A673 (cell line): ENCODE results near the gene PPIG. TPM values are rescaled to one million over a fixed set of nuclear protein-coding genes. Genes with fewer than 3 reads are reported as not detected.
A peak's percentile ranks its signal among the peaks of the same experiment; 100 is the strongest.

Experiments used
- BruUV-seq: library from RNA; stranded (reverse); fragments of 400-500 nt; replicated peaks from 2 replicates; lab custom pipeline; 2021; lab: Mats Ljungman, UMichigan
- CTCF ChIA-PET: fragments of 300-600 bp; sonication (Branson Sonifier 250); formaldehyde crosslinking; loops from one replicate; lab custom pipeline; 2022; ENCODE audit warnings: antibody characterized with exemption; lab: Charles Lee
- POLR2A ChIA-PET: fragments of 300-600 bp; sonication (Branson Sonifier 250); formaldehyde crosslinking; loops from one replicate; lab custom pipeline; 2022; ENCODE audit warnings: antibody characterized with exemption; ENCODE audit not compliant: low non-redundant PET; lab: Charles Lee
- DNase-seq: peaks from one replicate; pipeline ENCODE4 v3.0.0-alpha.2; 2015; ENCODE audit warnings: low spot score
- H3K27ac ChIP-seq: fragments of 200-600 bp; sonication (generic); 2 replicates; pipeline ENCODE4 v1.5.1; 2016; ENCODE audit warnings: mixed run types, low read depth, mild to moderate bottlenecking, mixed read lengths, antibody characterized with exemption, low read length; ENCODE audit not compliant: poor library complexity, severe bottlenecking
- H3K27me3 ChIP-seq: fragments of 200-600 bp; sonication (generic); replicated peaks from 2 replicates; pipeline ENCODE4 v1.6.1; 2017; ENCODE audit warnings: mixed run types, low read depth, mild to moderate bottlenecking, mixed read lengths, antibody characterized with exemption, low read length; ENCODE audit not compliant: insufficient read depth, poor library complexity
- H3K36me3 ChIP-seq: fragments of 200-600 bp; sonication (generic); 2 replicates; pipeline ENCODE4 v1.6.1; 2016; ENCODE audit warnings: mixed run types, mild to moderate bottlenecking, mixed read lengths, antibody characterized with exemption, low read length; ENCODE audit not compliant: insufficient read depth, poor library complexity, severe bottlenecking
- H3K4me1 ChIP-seq: fragments of 200-600 bp; sonication (generic); 2 replicates; pipeline ENCODE4 v1.6.1; 2017; ENCODE audit warnings: mixed run types, mild to moderate bottlenecking, mixed read lengths, antibody characterized with exemption, low read length; ENCODE audit not compliant: insufficient read depth, poor library complexity, severe bottlenecking
- H3K4me3 ChIP-seq: fragments of 200-600 bp; sonication (generic); 2 replicates; pipeline ENCODE4 v1.5.1; 2016; ENCODE audit warnings: low read depth, mixed run types, mild to moderate bottlenecking, mixed read lengths, low read length; ENCODE audit not compliant: poor library complexity, severe bottlenecking
- H3K9me3 ChIP-seq: fragments of 200-600 bp; sonication (generic); 2 replicates; pipeline ENCODE4 v1.6.1; 2016; ENCODE audit warnings: mixed run types, low read depth, mild to moderate bottlenecking, mixed read lengths, antibody characterized with exemption, low read length; ENCODE audit not compliant: poor library complexity, severe bottlenecking
- CTCF ChIP-seq: fragments of 300-800, 200-600 bp; sonication (generic); conservative IDR thresholded peaks from 2 replicates; pipeline ENCODE4 v1.5.1; 2017; ENCODE audit warnings: low read depth, mild to moderate bottlenecking, antibody characterized with exemption, low read length, moderate library complexity, mixed read lengths
- EZH2 ChIP-seq: fragments of 200-600 bp; sonication (generic); IDR thresholded peaks from 2 replicates; pipeline ENCODE4 v1.6.1; 2017; ENCODE audit warnings: borderline replicate concordance, low read depth, mild to moderate bottlenecking, mixed read lengths, antibody characterized with exemption, low read length; ENCODE audit not compliant: poor library complexity, severe bottlenecking
- intact Hi-C: fragments of 100-400 bp; cut with micrococcal nuclease; formaldehyde crosslinking; loops from one replicate; pipeline ENCODE4 v1.10.0; 2022; ENCODE audit not compliant: unreplicated experiment
- total RNA-seq: library from RNA; stranded (reverse); gene quantifications from 2 replicates; pipeline ENCODE4 v1.2.3, GENCODE V29; 2021

PPIG gene
- total RNA-seq, 1 experiment from 2014 or later: 69.8 TPM

GRCh38 chr2:169667583-169667982, 83.4 kb downstream of the PPIG start:
- ChIA-PET POLR2A (no interaction called here), CTCF (no interaction called here)
- TF ChIP-seq EZH2 (no peak), CTCF (no peak)
- DNase-seq: no peak
- Histone ChIP-seq H3K4me3 (no peak overlapping the region), H3K36me3 (no peaks in the 10 kb centered on the region), H3K27me3 (no peaks in the 10 kb centered on the region), H3K9me3 (no peaks in the 10 kb centered on the region), H3K27ac (no peak overlapping the region), H3K4me1 (no peaks in the 10 kb centered on the region)
- intact Hi-C loops: no loop called here
- BruUV-seq: no TSS peak

- H3K4me1 ChIP-seq: no peaks in the 10 kb centered on the region
- H3K36me3 ChIP-seq: no peaks in the 10 kb centered on the region
- H3K9me3 ChIP-seq: no peaks in the 10 kb centered on the region
- H3K4me3 ChIP-seq: no peak overlapping the region
- TF ChIP-seq EZH2: no peak
- no peak for TF ChIP-seq CTCF
- intact Hi-C loops: no loop called here
- peak; percentile 11 for DNase-seq
- H3K27me3 ChIP-seq: no peaks in the 10 kb centered on the region
- CTCF ChIA-PET: no interaction called here
- POLR2A ChIA-PET: interaction anchor here (0.6 kb wide), 1 partner anchor 1469 kb away, joined by 4 read pairs; no protein-coding TSS in a partner anchor
- H3K27ac ChIP-seq: no peak overlapping the region
- BruUV-seq: no TSS peak
Observed at GRCh38 chr2:169670215-169670651, 86.1 kb downstream of the PPIG start.

- POLR2A ChIA-PET: no interaction called here
- no TSS peak for BruUV-seq
- CTCF ChIA-PET: no interaction called here
Observed at GRCh38 chr2:169670937-169671336, 86.8 kb downstream of the PPIG start.

More at GRCh38 chr2:169670937-169671336, 86.8 kb downstream of the PPIG start:
- no peak overlapping the region for H3K4me3 ChIP-seq
- no peaks in the 10 kb centered on the region for H3K4me1 ChIP-seq
- TF ChIP-seq CTCF (no peak), EZH2 (no peak)
- H3K36me3 ChIP-seq: no peaks in the 10 kb centered on the region
- no peak for DNase-seq
- H3K9me3 ChIP-seq: no peaks in the 10 kb centered on the region
- H3K27me3 ChIP-seq: no peaks in the 10 kb centered on the region
- intact Hi-C loops: no loop called here
- no peak overlapping the region for H3K27ac ChIP-seq
